ENCODE measurements around the gene CUX1. TPM values are rescaled to one million over a fixed set of nuclear protein-coding genes. Genes with fewer than 3 reads are reported as not detected.
A peak's percentile ranks its signal among the peaks of the same experiment; 100 is the strongest.

The CUX1 gene
- total RNA-seq, 4 donors from 2014 or later = 58.2 to 295 (median 76.9) TPM

- H3K27ac ChIP-seq = peak overlapping the region in 1 of 2 donors; percentile 55
- intact Hi-C loops (cut with DNase I; ENCODE audit: low total_unique reads) = no loop called here
Observed at GRCh38 chr7:102012941-102013461, 195.6 kb downstream of the CUX1 start.

GRCh38 chr7:102018876-102019275 lies 201.4 kb downstream of the CUX1 start:
- H3K9me3 ChIP-seq = no peaks in the 10 kb centered on the region
- no peaks in the 10 kb centered on the region for H3K36me3 ChIP-seq
- no peaks in the 10 kb centered on the region for H3K4me1 ChIP-seq
- intact Hi-C loops (cut with DNase I; ENCODE audit: low total_unique reads) = no loop called here
- TF ChIP-seq POLR2A (IDR thresholded peaks at IDR 0.05) (no peak), CTCF (IDR thresholded peaks at IDR 0.05) (no peak)
- DNase-seq = no peak
- no peaks in the 10 kb centered on the region for H3K27me3 ChIP-seq
- H3K27ac ChIP-seq = no peak overlapping the region
- no peak overlapping the region for H3K4me3 ChIP-seq

More at GRCh38 chr7:102012941-102013461, 195.6 kb downstream of the CUX1 start:
- Histone ChIP-seq H3K4me1 (no peaks in the 10 kb centered on the region), H3K4me3 (no peak overlapping the region), H3K36me3 (no peaks in the 10 kb centered on the region), H3K9me3 (no peaks in the 10 kb centered on the region), H3K27me3 (no peaks in the 10 kb centered on the region)
- no peak for TF ChIP-seq CTCF (IDR thresholded peaks at IDR 0.05)
- TF ChIP-seq POLR2A (IDR thresholded peaks at IDR 0.05) = no peak
- DNase-seq = no peak

- TF ChIP-seq CTCF (IDR thresholded peaks at IDR 0.05) (no peak), POLR2A (IDR thresholded peaks at IDR 0.05) (no peak)
- Histone ChIP-seq H3K4me3 (no peak overlapping the region), H3K36me3 (no peaks in the 10 kb centered on the region), H3K27me3 (no peaks in the 10 kb centered on the region), H3K4me1 (no peaks in the 10 kb centered on the region), H3K9me3 (no peaks in the 10 kb centered on the region), H3K27ac (no peak overlapping the region)
- intact Hi-C loops (cut with DNase I; ENCODE audit: low total_unique reads) = no loop called here
- DNase-seq = no peak
Observed at GRCh38 chr7:102019461-102019860, 202.0 kb downstream of the CUX1 start.

GRCh38 chr7:102021841-102022618 lies 204.6 kb downstream of the CUX1 start:
- Histone ChIP-seq H3K36me3 (no peaks in the 10 kb centered on the region), H3K4me3 (no peak overlapping the region), H3K27ac (no peak overlapping the region), H3K27me3 (no peaks in the 10 kb centered on the region), H3K9me3 (no peaks in the 10 kb centered on the region), H3K4me1 (no peaks in the 10 kb centered on the region)
- DNase-seq = no peak
- intact Hi-C loops (cut with DNase I; ENCODE audit: low total_unique reads) = no loop called here
- no peak for TF ChIP-seq CTCF (IDR thresholded peaks at IDR 0.05)
- no peak for TF ChIP-seq POLR2A (IDR thresholded peaks at IDR 0.05)

- no peaks in the 10 kb centered on the region for H3K4me1 ChIP-seq
- no peak for TF ChIP-seq POLR2A (IDR thresholded peaks at IDR 0.05)
- no peak for TF ChIP-seq CTCF (IDR thresholded peaks at IDR 0.05)
- H3K36me3 ChIP-seq = no peaks in the 10 kb centered on the region
- H3K27me3 ChIP-seq = no peaks in the 10 kb centered on the region
- H3K9me3 ChIP-seq = no peaks in the 10 kb centered on the region
- H3K27ac ChIP-seq = no peak overlapping the region
- H3K4me3 ChIP-seq = no peak overlapping the region
- intact Hi-C loops (cut with DNase I; ENCODE audit: low total_unique reads) = no loop called here
- DNase-seq = no peak
Observed at GRCh38 chr7:102024005-102024768, 206.8 kb downstream of the CUX1 start.

All from uterus (tissue), 4 donors.